ENCODE data around the gene REX1BD. TPM values are rescaled to one million over a fixed set of nuclear protein-coding genes. Genes with fewer than 3 reads are reported as not detected.

The REX1BD gene
- total RNA-seq, 1 experiment from 2014 or later = 97.1 TPM

DNA sequence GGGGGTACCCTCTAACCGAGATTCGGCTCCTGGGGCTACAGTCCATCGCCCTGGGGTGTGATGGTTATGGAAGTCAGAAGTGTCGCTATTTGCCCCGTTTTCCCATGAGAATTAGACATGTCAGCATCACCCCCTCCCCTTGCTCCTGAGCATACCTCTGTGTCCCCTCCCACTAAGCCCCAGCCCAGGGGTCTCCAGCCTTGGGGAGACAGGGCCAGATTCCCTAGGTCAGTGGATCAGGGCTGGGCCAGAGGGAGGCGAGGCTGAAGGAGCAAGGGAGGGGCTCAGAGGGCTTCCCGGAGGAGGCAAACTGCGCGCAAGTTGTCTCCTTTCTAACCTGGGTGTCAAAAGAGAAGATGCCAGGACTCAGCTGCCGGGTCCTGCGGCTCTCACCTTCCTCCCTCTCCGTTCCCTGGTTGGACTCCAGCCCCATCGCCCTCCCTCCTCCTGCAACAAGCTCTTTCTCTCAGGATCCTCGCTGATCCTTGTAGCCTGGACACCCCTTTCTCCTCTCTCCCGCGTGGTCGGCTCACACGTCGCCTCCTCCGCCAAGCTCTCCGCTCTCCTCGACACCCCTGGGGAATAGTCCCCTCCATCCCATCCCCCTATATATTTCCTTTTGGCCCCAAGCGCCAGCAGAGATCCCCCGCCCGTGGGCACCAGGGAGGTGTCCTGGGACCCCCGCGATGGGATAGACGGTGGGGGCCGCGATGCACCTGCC lies 23.6 kb downstream of the REX1BD start:
- no peaks in the 10 kb centered on the region for H4K20me1 ChIP-seq (ENCODE audit: insufficient read depth)
- H3K27ac ChIP-seq (ENCODE audit: low read depth, low read length) = no peak overlapping the region
- intact Hi-C loops (cut with micrococcal nuclease) = no loop called here
- H3K4me1 ChIP-seq (ENCODE audit: control insufficient read depth in 1 of 2, insufficient read depth in 2 of 2, low read length in 2 of 2) = peaks cover 21 to 47% of the 10 kb centered on the region in 2 experiments
- DNase-seq (ENCODE audit: low read depth, low spot score) (no peak), ATAC-seq (peak; percentile 12; the same call in 1 of the 2 replicates)
- ChIA-PET RAD21 (ENCODE audit: low non-redundant PET in 1 of 2, low total read pairs in 2 of 2, uncharacterized antibody in 2 of 2, unreplicated experiment in 2 of 2) (no interaction called here), POLR2A (no interaction called here), CTCF (interaction anchor here (1.6 kb wide), 1 partner anchor 18 kb away, joined by 3 read pairs; no protein-coding TSS in a partner anchor)
- H3K36me3 ChIP-seq (ENCODE audit: control insufficient read depth in 1 of 2, insufficient read depth in 2 of 2, low read length in 2 of 2) = no peaks in the 10 kb centered on the region
- H3K27me3 ChIP-seq (ENCODE audit: insufficient read depth, low read length) = peaks cover 33% of the 10 kb centered on the region; the same call in 1 of the 2 replicates
- H3K4me3 ChIP-seq (replicated peaks in 1 of 2; ENCODE audit: low read depth in 1 of 2, low read length in 2 of 2) = peak overlapping the region; percentile 42 to 59
- H3K4me2 ChIP-seq (ENCODE audit: low read length) = peak overlapping the region; percentile 76
- peak overlapping the region; percentile 30; the same call in 1 of the 2 replicates for H3K9ac ChIP-seq (ENCODE audit: low read length)
- H3K9me3 ChIP-seq (ENCODE audit: control insufficient read depth in 1 of 2, insufficient read depth in 1 of 2, low read depth in 1 of 2, low read length in 2 of 2) = no peaks in the 10 kb centered on the region
- no peaks in the 10 kb centered on the region for H3K9me2 ChIP-seq (ENCODE audit: insufficient read depth)
- no peak overlapping the region for H2AFZ ChIP-seq (ENCODE audit: low read depth, low read length, poor library complexity, severe bottlenecking)
- H3K79me2 ChIP-seq (ENCODE audit: insufficient read depth, low read length) = no peaks in the 10 kb centered on the region
- BruUV-seq (replicated peaks) = no TSS peak
- TF ChIP-seq POLR2A (IDR thresholded peaks at IDR 0.05; ENCODE audit: borderline replicate concordance, extremely low read depth, insufficient read depth, insufficient read length) (no peak), JUND (IDR thresholded peaks at IDR 0.05) (no peak), EZH2phosphoT487 (IDR thresholded peaks at IDR 0.05; ENCODE audit: borderline replicate concordance) (no peak), RAD21 (IDR thresholded peaks at IDR 0.05; ENCODE audit: low read depth) (no peak), SIN3A (IDR thresholded peaks at IDR 0.05; ENCODE audit: low read depth) (no peak), ZBTB33 (IDR thresholded peaks at IDR 0.05; ENCODE audit: extremely low read depth, insufficient replicate concordance, low read length) (no peak), YY1 (IDR thresholded peaks at IDR 0.05; ENCODE audit: extremely low read depth, insufficient replicate concordance, low read depth, low read length) (no peak), TCF7L2 (IDR thresholded peaks at IDR 0.05; ENCODE audit: borderline replicate concordance, extremely low read depth, insufficient read depth, insufficient read length) (no peak), ZNF274 (IDR thresholded peaks at IDR 0.05; ENCODE audit: low read depth, low read length) (no peak), ELF1 (IDR thresholded peaks at IDR 0.05; ENCODE audit: borderline replicate concordance, low read depth) (no peak)
- TF ChIP-seq, protein P1, sequence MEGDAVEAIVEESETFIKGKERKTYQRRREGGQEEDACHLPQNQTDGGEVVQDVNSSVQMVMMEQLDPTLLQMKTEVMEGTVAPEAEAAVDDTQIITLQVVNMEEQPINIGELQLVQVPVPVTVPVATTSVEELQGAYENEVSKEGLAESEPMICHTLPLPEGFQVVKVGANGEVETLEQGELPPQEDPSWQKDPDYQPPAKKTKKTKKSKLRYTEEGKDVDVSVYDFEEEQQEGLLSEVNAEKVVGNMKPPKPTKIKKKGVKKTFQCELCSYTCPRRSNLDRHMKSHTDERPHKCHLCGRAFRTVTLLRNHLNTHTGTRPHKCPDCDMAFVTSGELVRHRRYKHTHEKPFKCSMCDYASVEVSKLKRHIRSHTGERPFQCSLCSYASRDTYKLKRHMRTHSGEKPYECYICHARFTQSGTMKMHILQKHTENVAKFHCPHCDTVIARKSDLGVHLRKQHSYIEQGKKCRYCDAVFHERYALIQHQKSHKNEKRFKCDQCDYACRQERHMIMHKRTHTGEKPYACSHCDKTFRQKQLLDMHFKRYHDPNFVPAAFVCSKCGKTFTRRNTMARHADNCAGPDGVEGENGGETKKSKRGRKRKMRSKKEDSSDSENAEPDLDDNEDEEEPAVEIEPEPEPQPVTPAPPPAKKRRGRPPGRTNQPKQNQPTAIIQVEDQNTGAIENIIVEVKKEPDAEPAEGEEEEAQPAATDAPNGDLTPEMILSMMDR (IDR thresholded peaks at IDR 0.05 in 2 of 3, conservative IDR thresholded peaks at IDR 0.05 in 1 of 3; ENCODE audit: borderline replicate concordance in 1 of 3, insufficient read depth in 1 of 3, low read depth in 2 of 3, low read length in 2 of 3) = no peak

Data from HCT116 (cell line).